Measurements from ENCODE around the gene TPPP.
"Not testable (repeated sequence)": the region's sequence is repeated elsewhere in the genome, so short reads cannot be mapped to it uniquely, and the experiment has no call there.

TPPP gene

GRCh38 chr5:644971-645370 is 48.2 kb downstream of the TPPP start:
- no peak for DNase-seq

DNA sequence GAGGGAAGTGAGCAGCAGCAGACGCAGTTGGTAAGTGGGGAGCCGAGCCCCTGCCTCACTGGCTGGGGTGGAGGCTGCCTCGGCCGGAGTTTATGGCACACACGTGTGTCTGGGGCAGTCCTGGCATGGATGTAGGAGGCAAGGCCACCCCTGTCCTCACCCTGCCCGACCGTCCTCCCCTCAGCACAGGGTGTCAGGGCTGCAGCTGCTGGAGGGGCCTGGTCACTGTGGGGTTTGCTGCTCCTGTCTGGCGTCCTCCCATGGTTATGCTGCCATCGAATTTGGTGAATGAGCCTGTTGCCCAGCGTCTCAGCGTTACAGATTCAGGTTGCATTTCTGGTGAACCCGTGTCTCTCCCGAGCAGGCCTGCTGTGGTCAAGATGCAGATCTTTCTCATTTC is 48.6 kb downstream of the TPPP start:
- no peak for DNase-seq

- no peak for DNase-seq
Measured at GRCh38 chr5:643811-644271, 49.3 kb downstream of the TPPP start.

DNA sequence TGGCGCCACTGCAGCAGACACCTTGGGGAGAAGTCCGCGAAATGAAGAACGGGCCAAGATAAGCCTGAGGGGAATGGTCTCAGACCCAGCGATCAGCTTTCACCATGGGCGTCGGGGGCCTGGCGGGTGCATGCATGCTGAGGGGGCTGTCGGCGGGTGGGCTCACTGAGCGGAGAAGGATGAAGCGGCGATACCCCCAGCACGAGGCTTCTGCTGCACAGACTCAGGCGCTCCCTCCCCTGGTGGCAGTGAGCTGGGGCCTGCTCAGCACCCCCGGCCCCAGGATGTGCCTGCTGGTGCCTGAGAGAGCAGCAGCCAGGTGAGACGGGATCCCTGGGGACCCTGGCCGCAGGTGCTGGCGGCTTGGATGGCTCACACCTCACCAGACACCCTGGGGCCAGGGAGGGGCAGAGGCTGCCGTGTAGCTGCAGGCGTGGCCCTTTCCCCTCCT is 49.8 kb downstream of the TPPP start:
- DNase-seq: no peak

- no peak for DNase-seq
Measured at GRCh38 chr5:642481-642880, 50.7 kb downstream of the TPPP start.

DNA sequence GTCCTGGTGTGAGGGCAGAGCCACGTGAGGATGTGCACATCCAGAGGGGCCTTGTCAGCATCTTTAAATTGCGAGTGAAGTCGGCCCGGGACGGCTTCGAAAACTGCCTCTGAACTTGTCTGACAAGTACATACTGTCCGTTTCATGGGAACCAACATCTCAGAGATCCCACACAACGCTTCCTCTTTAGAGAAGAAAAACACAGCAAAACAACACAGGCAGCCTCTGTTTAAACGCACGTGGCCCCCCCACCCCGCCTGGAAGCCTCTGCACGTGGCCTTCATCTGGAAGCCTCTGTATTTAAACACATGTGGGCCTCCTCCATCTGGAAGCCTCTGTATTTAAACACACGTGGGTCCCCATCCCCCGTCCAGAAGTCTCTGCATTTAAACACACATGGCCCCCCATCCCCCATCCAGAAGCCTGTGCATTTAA is 51.8 kb downstream of the TPPP start:
- DNase-seq: no peak

DNA sequence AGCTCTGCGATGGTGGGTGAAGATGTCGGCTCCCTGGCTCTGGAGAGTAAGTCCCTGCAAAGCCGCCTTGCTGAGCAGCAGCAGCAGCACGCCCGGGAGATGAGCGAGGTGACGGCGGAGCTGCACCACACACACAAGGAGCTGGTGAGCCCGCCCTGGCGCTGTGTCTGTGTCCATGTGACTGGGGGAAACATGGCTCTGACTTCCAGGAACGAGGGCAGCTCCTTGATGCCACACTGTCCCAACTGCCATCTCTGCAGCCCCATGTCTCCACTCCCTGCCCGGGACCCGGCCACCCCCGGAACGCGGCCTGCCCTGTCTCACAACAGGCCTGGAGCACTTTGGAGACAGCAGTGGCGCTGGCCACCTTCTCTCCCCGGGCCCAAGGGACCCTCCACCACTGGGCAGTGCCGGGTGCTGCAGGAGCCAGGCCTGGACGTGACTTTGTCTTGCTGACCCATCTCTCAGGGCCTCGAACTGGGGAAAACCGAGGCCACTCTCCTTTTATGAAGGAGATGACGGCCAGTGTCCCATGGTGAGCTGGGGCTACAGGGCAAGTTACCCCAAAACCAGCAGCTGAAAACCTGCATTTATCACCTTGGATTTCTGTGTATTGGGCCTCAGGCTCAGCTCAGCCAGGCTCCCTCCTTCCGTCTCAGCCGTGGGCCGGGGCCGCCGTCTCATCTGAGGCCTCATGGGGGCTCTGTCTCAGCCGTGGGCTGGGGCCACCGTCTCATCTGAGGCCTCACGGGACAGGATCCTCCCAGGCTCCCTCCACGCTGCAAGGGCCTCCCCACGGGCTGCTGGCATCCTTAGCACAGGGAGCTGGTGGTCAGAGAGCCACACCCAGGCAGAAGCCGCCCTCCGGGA is 52.5 kb downstream of the TPPP start:
- no peak for DNase-seq

DNA sequence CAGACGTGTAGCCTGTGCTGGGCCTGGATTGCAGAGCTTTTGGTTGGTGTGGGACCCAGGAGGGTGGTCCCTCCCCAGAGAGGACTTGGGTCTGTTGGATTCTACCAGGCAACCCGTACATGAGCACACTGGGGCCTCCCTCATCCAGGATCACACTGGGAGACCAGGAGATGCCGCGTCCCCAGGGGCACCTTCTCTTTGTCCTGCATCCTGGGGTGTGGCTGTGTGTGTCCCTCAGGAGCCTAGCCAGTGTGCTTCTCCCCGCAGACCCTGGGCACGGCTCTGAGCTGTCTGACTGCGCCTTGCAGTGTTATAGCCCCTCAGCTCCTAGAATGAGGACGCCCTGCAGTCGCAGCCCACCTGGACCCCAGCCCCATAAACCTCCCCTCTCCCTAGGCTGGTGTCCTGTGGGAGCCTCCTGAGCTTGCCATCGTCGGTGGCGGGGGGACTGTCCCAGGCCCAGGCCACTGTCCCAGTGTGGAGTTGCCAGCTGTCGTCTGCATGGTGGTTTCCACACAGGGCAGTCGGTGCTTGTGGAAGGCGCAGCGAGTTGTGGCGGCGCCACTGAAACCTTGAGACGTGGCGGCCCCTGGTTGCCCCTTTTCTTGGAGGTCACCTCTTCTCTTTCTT is 53.5 kb downstream of the TPPP start:
- DNase-seq: no peak

GRCh38 chr5:639253-639530 is 54.0 kb downstream of the TPPP start:
- DNase-seq: no peak

- no peak for DNase-seq
Measured at GRCh38 chr5:638501-639252, 54.5 kb downstream of the TPPP start.

GRCh38 chr5:637581-638450 is 55.3 kb downstream of the TPPP start:
- DNase-seq: no peak

DNA sequence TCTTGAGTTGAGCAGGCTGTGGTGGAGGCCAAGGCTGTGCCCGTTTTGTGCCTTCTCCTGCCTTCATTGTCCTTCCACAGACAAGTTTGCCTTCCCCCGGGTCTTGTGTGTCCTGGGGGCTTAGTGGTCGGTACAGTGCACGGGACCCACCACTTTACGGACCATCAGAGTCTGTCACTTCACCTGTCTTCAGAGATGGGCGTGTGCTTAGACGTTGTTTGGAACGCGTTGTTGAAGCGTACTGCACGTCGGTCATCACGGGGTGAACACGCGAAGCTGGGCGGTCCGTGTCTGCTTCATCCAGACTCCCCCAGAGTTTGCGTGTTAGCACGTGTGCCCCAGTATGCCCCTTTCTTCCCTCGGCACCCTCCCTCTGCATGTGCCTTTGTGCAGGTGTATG is 56.2 kb downstream of the TPPP start:
- DNase-seq: no peak

GRCh38 chr5:635306-636055 is 57.7 kb downstream of the TPPP start:
- DNase-seq: no peak

DNA sequence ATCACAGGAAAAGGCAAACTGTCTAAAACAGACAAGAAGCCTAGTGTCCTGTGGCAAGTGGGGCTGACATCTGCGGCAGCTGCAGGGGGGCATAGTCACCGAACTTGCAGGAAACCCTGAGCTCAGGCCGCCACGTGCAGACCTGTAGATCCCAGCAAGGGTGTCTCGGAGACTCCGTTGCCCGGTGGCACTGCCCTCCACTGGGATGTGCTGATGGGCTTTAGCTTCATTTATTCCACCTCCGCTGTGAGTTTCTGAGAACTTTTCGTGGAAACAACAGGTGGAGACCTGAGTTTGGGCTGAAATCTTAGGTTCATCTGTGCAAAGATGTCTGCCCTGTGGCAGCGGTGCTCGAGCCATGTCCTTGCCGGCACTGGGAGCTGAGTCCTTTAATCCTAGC is 59.0 kb downstream of the TPPP start:
- no peak for DNase-seq

DNA sequence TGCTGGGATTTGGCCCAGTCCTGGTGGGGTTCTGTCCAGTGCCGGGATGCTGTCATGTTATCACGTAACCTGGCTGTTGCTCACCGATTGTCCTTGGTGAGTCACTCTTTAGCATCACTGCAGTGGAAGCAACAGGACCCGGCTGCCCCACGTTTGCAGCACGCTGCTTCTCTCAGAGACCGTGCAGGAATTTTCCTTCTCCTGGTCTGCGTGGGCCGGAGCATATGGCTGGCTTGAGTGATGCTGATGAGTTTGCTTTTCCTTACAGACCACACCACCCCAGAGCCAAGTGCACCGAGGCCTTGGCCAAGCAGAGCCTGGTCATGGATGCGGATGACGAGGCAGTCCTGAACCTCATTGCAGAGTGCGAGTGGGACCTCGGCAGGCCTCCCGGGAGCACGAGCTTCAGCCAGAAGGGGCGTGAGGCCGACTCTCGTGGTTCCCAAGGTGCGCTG is 59.6 kb downstream of the TPPP start:
- DNase-seq: no peak

DNA sequence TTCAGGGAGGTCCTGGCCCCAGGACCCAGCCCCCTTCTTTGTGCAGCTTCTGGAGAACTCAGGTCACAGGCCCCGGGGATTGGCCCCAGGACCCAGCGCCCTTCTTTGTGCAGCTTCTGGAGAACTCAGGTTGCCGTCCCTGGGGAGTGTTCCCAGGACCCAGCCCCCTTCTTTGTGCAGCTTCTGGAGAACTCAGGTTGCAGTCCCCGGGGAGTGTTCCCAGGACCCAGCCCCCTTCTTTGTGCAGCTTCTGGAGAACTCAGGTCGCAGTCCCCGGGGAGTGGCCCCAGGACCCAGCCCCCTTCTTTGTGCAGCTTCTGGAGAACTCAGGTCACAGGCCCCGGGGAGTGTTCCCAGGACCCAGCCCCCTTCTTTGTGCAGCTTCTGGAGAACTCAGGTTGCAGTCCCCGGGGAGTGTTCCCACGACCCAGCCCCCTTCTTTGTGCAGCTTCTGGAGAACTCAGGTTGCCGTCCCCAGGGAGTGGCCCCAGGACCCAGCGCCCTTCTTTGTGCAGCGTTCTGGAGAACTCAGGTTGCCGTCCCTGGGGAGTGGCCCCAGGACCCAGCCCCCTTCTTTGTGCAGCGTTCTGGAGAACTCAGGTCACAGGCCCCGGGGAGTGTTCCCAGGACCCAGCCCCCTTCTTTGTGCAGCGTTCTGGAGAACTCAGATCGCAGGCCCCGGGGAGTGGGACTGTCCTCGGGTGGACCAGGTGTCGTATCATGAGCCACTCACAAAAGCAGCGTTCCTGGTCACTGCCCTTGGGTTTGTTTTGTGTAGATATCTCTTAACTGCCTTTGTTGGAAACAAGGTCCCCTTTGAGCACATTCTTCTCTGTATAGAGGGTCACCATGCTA is 64.6 kb downstream of the TPPP start:
- DNase-seq: not testable (repeated sequence)

DNA sequence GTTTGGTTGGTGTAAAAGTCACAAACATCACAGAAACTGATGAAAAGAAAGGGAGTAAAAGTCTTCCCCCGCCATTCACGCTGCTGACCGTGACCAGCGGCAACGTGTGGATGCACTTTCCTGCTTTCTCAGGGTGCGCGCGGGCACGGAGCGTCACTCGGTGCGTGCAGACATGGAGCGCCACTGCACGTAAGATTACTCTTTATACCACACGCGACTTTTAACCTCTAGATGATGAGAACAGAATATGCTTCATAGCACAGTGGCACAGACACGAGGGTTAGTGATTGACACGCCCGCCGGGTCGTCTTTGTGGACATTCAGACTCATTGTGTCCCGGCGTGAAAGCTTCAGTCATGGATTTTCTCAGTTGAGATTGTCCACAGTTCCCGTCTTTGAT is 65.3 kb downstream of the TPPP start:
- no peak for DNase-seq

DNA sequence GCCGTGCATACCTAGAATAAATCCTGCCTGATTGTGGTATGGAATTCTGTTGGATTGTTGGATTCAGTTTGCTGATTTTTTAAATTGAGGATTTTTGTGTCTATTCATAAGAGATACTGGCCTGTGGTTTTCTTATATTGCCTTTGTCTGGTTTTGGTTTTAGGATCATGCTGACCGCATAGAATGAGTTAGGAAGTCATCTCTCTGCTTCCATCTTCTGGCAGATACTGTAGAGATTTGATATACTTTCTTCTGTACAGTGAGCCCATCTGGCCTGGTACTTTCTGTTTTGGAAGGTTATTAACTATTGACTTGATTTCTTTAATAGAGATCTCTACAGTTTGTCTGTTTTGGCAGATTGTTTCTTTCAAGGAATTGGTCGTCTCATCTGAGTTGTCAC is 66.3 kb downstream of the TPPP start:
- no peak for DNase-seq

GRCh38 chr5:625516-625915 is 67.6 kb downstream of the TPPP start:
- DNase-seq: no peak

DNA sequence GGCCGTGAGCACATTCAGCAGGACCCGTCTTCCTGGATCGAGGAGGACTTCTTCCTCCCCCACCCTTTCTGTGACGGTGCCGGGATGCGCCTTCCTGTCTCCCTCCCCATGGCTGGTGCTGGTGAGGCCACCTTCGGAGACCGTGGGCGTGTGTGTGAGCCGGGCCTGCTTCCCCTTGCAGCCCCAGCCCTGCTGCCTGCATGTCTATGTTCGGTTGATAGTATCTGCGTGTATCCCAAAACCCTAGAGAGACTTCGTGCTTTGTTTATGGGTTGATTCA is 68.3 kb downstream of the TPPP start:
- DNase-seq: no peak
